AG04449 (cell line): Measurements from ENCODE around the gene MAP7D1.

Source experiments
- CTCF ChIA-PET: fragments of 350-600 bp; formaldehyde crosslinking; extraction: SDS; loops from one replicate; lab custom pipeline; 2021; ENCODE audit warnings: antibody characterized with exemption; lab: Yijun Ruan, JAX
- POLR2A ChIA-PET: fragments of 400-600, 350-600 bp; formaldehyde crosslinking; extraction: SDS; loops from one replicate; lab custom pipeline; 2020; ENCODE audit warnings: antibody characterized with exemption, inconsistent platforms; lab: Yijun Ruan, JAX
- DNase-seq: peaks from one replicate; pipeline ENCODE4 v3.0.0-alpha.2; 2010; ENCODE audit warnings: low read depth, low spot score
- H3K4me3 ChIP-seq: 2 replicates; pipeline ENCODE4 v1.5.1; 2011; ENCODE audit warnings: low read depth, mild to moderate bottlenecking, control low read depth, low read length
- CTCF ChIP-seq: IDR thresholded peaks from one replicate; pipeline ENCODE4 v1.5.1; 2011; ENCODE audit warnings: mild to moderate bottlenecking, moderate library complexity, low read length, control low read depth, inconsistent platforms; ENCODE audit not compliant: insufficient read depth; ENCODE audit errors: missing control alignments

MAP7D1 gene

GRCh38 chr1:36132029-36132428 is 23.9 kb upstream of the MAP7D1 start:
- TF ChIP-seq CTCF, result no peak
- H3K4me3 ChIP-seq, result no peak overlapping the region
- no peak for DNase-seq
- CTCF ChIA-PET, result interaction anchor here (0.8 to 10.3 kb wide), 6 partner anchors 14 to 168 kb away, joined by 3 to 453 read pairs (median 8); partner anchors contain the start of gene TRAPPC3
- POLR2A ChIA-PET, result no interaction called here

GRCh38 chr1:36133484-36133883 is 22.5 kb upstream of the MAP7D1 start:
- ChIA-PET CTCF (interaction anchor here (0.7 to 10.3 kb wide), 15 partner anchors 9 to 286 kb away, joined by 3 to 453 read pairs (median 15); partner anchors contain the start of genes ADPRS, THRAP3 and TRAPPC3), POLR2A (interaction anchor here (0.6 to 2.3 kb wide), 9 partner anchors 14 to 166 kb away, joined by 3 to 15 read pairs (median 3); partner anchors contain the start of genes MAP7D1 and TRAPPC3)
- H3K4me3 ChIP-seq, result no peak overlapping the region
- TF ChIP-seq CTCF, result no peak
- DNase-seq, result peak; percentile 89

- ChIA-PET CTCF (interaction anchor here (0.7 to 10.3 kb wide), 22 partner anchors 9 to 286 kb away, joined by 3 to 453 read pairs (median 6); partner anchors contain the start of genes ADPRS, THRAP3 and TRAPPC3), POLR2A (interaction anchor here (0.8 to 2.3 kb wide), 6 partner anchors 15 to 166 kb away, joined by 3 to 15 read pairs (median 6); partner anchors contain the start of genes MAP7D1 and TRAPPC3)
- no peak for DNase-seq
- TF ChIP-seq CTCF, result no peak
- no peak overlapping the region for H3K4me3 ChIP-seq
These were observed 21.9 kb upstream of the MAP7D1 start for GRCh38 chr1:36134031-36134430.

- POLR2A ChIA-PET, result interaction anchor here (1.0 to 2.3 kb wide), 3 partner anchors 14 to 28 kb away, joined by 4 to 10 read pairs (median 8); partner anchors contain the start of gene TRAPPC3
- DNase-seq, result no peak
- peak; percentile 77 for TF ChIP-seq CTCF
- CTCF ChIA-PET, result interaction anchor here (0.8 to 10.3 kb wide), 33 partner anchors 8 to 315 kb away, joined by 3 to 453 read pairs (median 5); partner anchors contain the start of genes ADPRS, OSCP1, THRAP3 and TRAPPC3
- no peak overlapping the region for H3K4me3 ChIP-seq
These were observed 21.2 kb upstream of the MAP7D1 start for GRCh38 chr1:36134505-36135329.

- POLR2A ChIA-PET, result interaction anchor here (1.0 to 2.3 kb wide), 2 partner anchors 14 to 20 kb away, joined by 4 to 10 read pairs; partner anchors contain the start of gene TRAPPC3
- no peak overlapping the region for H3K4me3 ChIP-seq
- TF ChIP-seq CTCF, result no peak
- CTCF ChIA-PET, result interaction anchor here (0.6 to 10.3 kb wide), 31 partner anchors 7 to 314 kb away, joined by 3 to 453 read pairs (median 5); partner anchors contain the start of genes ADPRS, OSCP1, THRAP3 and TRAPPC3
- no peak for DNase-seq
These were observed 20.7 kb upstream of the MAP7D1 start for GRCh38 chr1:36135330-36135667.
